Measurements from ENCODE around the gene NAA50. TPM values are rescaled to one million over a fixed set of nuclear protein-coding genes. Genes with fewer than 3 reads are reported as not detected.
A peak's percentile ranks its signal among the peaks of the same experiment; 100 is the strongest.

Gene NAA50
- total and polyA plus RNA-seq, 2 donors (not counting 3 experiments of a cell fraction or from before 2014, with no cell fraction given), result 53.1 to 160 TPM

GRCh38 chr3:113744941-113745755 lies 901 bp downstream of the NAA50 start:
- no peaks in the 10 kb centered on the region for H3K27me3 ChIP-seq (ENCODE audit: control insufficient read depth in 2 of 2, insufficient read depth in 2 of 2, low read length in 2 of 2)
- BruUV-seq (replicated peaks), result no TSS peak
- no peaks in the 10 kb centered on the region for H3K9me1 ChIP-seq (replicated peaks; ENCODE audit: control insufficient read depth, extremely low read depth, insufficient read depth, low read length)
- peak overlapping the region; percentile 96 for H3K9ac ChIP-seq (replicated peaks; ENCODE audit: extremely low read depth, insufficient read depth, low read length)
- FAIRE-seq (peak; percentile 74), DNase-seq (ENCODE audit: low read depth, low spot score) (peak; percentile 93)
- H3K4me2 ChIP-seq (ENCODE audit: insufficient read depth, low read length), result peak overlapping the region; percentile 95
- POLR2A ChIA-PET, result interaction anchor here (0.6 to 1.7 kb wide), 2 partner anchors 38 to 49 kb away, joined by 6 to 9 read pairs; partner anchors contain the start of gene USF3
- peaks cover 38% of the 10 kb centered on the region for H3K4me1 ChIP-seq (ENCODE audit: control insufficient read depth, extremely low read depth, insufficient read depth, low read length)
- CTCF ChIA-PET, result interaction anchor here (0.6 to 3.6 kb wide), 39 partner anchors 10 to 1495 kb away, joined by 3 to 61 read pairs (median 4); partner anchors contain the start of genes CCDC191, GRAMD1C, QTRT2 and USF3
- TF ChIP-seq FOS (IDR thresholded peaks at IDR 0.05; ENCODE audit: borderline replicate concordance, insufficient read depth, low read length) (no peak), JUN (IDR thresholded peaks at IDR 0.05; ENCODE audit: borderline replicate concordance, insufficient read depth, insufficient read length, low read depth) (no peak), MYC (IDR thresholded peaks at IDR 0.05; ENCODE audit: low read depth, low read length) (no peak), CTCF (IDR thresholded peaks at IDR 0.05; ENCODE audit: extremely low read depth in 1 of 2, insufficient read depth in 1 of 2, low read depth in 1 of 2, low read length in 2 of 2) (peak; percentile 53 to 62), EZH2 (IDR thresholded peaks at IDR 0.05; ENCODE audit: borderline replicate concordance, low read depth, low read length, severe bottlenecking) (no peak), POLR2AphosphoS5 (IDR thresholded peaks at IDR 0.05; ENCODE audit: insufficient read depth, low read depth, low read length) (peak; percentile 28), POLR2A (IDR thresholded peaks at IDR 0.05; ENCODE audit: low read depth, low read length) (peak; percentile 14), GATA2 (IDR thresholded peaks at IDR 0.05; ENCODE audit: insufficient read depth, insufficient read length, low read depth, low read length) (no peak), MAX (IDR thresholded peaks at IDR 0.05; ENCODE audit: insufficient read depth, insufficient read length) (peak; percentile 11)
- H3K36me3 ChIP-seq (ENCODE audit: control insufficient read depth in 2 of 2, extremely low read depth in 1 of 2, insufficient read depth in 2 of 2, low read length in 2 of 2), result no peaks in the 10 kb centered on the region
- peak overlapping the region; percentile 93 to 95 (median 95) for H3K4me3 ChIP-seq (replicated peaks in 1 of 3; ENCODE audit: insufficient read depth in 1 of 3, low read depth in 1 of 3, low read length in 3 of 3)
- peaks cover 89% of the 10 kb centered on the region for H3K79me2 ChIP-seq (ENCODE audit: control insufficient read depth, insufficient read depth, low read length)
- H4K20me1 ChIP-seq (replicated peaks; ENCODE audit: control insufficient read depth, extremely low read depth, insufficient read depth, low read length), result no peaks in the 10 kb centered on the region
- peak overlapping the region; percentile 74 for H2AFZ ChIP-seq (ENCODE audit: low read depth, low read length)
- H3K9me3 ChIP-seq (replicated peaks; ENCODE audit: control insufficient read depth, insufficient read depth, low read length), result no peaks in the 10 kb centered on the region
- intact Hi-C loops (cut with micrococcal nuclease), result loop anchor here (1.0 to 5.0 kb wide), 5 partner anchors 9 to 1402 kb away; partner anchors contain the start of genes USF3 and ZBTB20
- dilution Hi-C loops (cut with MboI; ENCODE audit: extremely low pct_ligation_motif_present, low sequenced_read_pairs), result no loop called here
- H3K27ac ChIP-seq (ENCODE audit: insufficient read depth, low read depth, low read length), result peak overlapping the region; percentile 99
